Ureter (tissue), 1 donor: Measurements from ENCODE around the gene SRGAP3. TPM values are rescaled to one million over a fixed set of nuclear protein-coding genes. Genes with fewer than 3 reads are reported as not detected.

Experiments
- DNase-seq: peaks from one replicate; pipeline ENCODE4 v3.0.0-alpha.2; 2020; ENCODE audit warnings: low spot score
- total RNA-seq: library from RNA; stranded (reverse); gene quantifications from one replicate; pipeline ENCODE4 v1.2.4, GENCODE V29; 2023
- donor health status: DM: yes; HTN: yes; CAD: no.

The SRGAP3 gene
- total RNA-seq, 1 donor from 2014 or later = 51.2 TPM

- no peak for DNase-seq
Observed at GRCh38 chr3:8937064-8938020, 312.1 kb downstream of the SRGAP3 start.

DNA sequence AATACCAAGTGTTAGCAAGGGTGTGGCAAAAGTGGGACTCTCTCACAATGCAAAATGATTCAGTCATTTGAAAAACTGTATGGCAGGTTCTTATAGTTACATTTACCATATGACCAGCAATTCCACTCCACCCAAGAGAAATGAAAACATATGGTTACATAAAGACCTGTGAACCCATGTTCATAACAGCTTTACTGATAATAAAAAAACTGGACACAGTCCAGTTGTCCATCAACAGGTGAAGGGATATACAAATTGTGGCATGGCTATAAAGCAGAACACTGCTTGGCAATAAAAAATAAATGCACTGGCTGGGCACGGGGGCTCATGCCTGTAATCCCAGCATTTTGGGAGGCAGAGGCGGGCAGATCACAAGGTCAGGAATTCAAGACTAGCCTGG lies 316.9 kb downstream of the SRGAP3 start:
- DNase-seq = no peak

DNA sequence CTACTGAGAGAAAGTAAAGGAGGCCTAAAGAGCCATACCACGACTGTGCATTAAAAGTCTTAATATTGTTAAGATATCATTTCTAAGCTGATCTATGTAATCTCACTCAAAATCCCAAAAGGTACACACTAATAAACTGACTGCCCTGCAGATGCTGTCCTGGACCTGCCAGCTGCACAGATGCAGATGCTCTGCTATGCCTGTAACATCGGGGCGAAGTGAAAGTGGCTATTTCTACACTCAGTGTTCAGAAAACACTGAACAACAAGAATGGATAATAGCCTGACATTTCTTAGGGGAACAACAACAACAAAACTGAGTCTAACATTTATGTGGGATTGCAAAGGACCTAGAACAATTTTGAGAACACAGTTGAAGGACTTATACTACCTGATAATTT lies 318.1 kb downstream of the SRGAP3 start:
- no peak for DNase-seq

Other genes starting within 250 kb of the SRGAP3 start
- gene THUMPD3, start 113.4 kb upstream of the SRGAP3 start, total RNA-seq = 45.0 TPM
- 182 TPM for gene SETD5, start 148.0 kb upstream of the SRGAP3 start, total RNA-seq